Tibial artery (tissue), 4 donors: ENCODE measurements around the gene PLXNA1.

Experiments used
- DNase-seq, 2 donors: peaks; one replicate each; pipeline ENCODE4 v3.0.0-alpha.2; 2019
- H3K27ac ChIP-seq, 2 donors: fragments of 200-600 bp; sonication (generic) in 1 of 2; 1 replicate in 1 of 2; 2 replicates in 1 of 2; pipeline ENCODE4 v1.5.1; 2018 to 2019; ENCODE audit warnings: mild to moderate bottlenecking in 1 of 2
- H3K27me3 ChIP-seq, 2 donors: fragments of 200-600 bp; sonication (generic) in 1 of 2; one replicate each; pipeline versions ENCODE4 v1.5.1 to v1.6.0; 2016 to 2019
- H3K36me3 ChIP-seq, 3 donors: fragments of 200-600 bp; sonication (generic) in 2 of 3; one replicate each; pipeline ENCODE4 v1.5.1; 2016 to 2019; ENCODE audit warnings: mild to moderate bottlenecking in 2 of 3
- H3K4me1 ChIP-seq, 4 donors: fragments of 200-600 bp; sonication (generic) in 2 of 4; 1 replicate in 3 of 4; 2 replicates in 1 of 4; pipeline ENCODE4 v1.5.1; 2016 to 2019
- H3K4me3 ChIP-seq, 2 donors: fragments of 200-600 bp; sonication (generic) in 1 of 2; 1 replicate in 1 of 2; 2 replicates in 1 of 2; pipeline ENCODE4 v1.5.1; 2018 to 2019; ENCODE audit warnings: mild to moderate bottlenecking in 2 of 2
- H3K9me3 ChIP-seq, 3 donors: fragments of 200-600 bp; sonication (generic) in 1 of 3; one replicate each; pipeline ENCODE4 v1.5.1; 2016 to 2019
- CTCF ChIP-seq, 2 experiments: fragments of 200-600 bp in 1 of 2; fragments of 450-650 bp in 1 of 2; IDR thresholded peaks; one replicate each; pipeline ENCODE4 v1.5.1; 2017 to 2019; ENCODE audit warnings: antibody characterized with exemption in 2 of 2, mild to moderate bottlenecking in 1 of 2, moderate library complexity in 1 of 2
- intact Hi-C: fragments of 100-400 bp; cut with DNase I; formaldehyde crosslinking; loops from one replicate; pipeline ENCODE4 v1.15.0; 2023; ENCODE audit warnings: low total_unique reads

The PLXNA1 gene

GRCh38 chr3:126997455-126998038 lies 14.6 kb downstream of the PLXNA1 start:
- no peak for DNase-seq
- Histone ChIP-seq H3K36me3 (peaks cover 0 to 3% (median 0%) of the 10 kb centered on the region in 3 donors), H3K27me3 (no peaks in the 10 kb centered on the region), H3K27ac (peak overlapping the region in 1 of 2 donors; percentile 84), H3K4me1 (peaks cover 11 to 99% (median 67%) of the 10 kb centered on the region in 4 donors), H3K4me3 (no peak overlapping the region), H3K9me3 (no peaks in the 10 kb centered on the region)
- intact Hi-C loops = no loop called here
- no peak for TF ChIP-seq CTCF (IDR thresholded peaks at IDR 0.05)

GRCh38 chr3:126998320-126998719 lies 15.4 kb downstream of the PLXNA1 start:
- Histone ChIP-seq H3K27ac (peak overlapping the region; percentile 73 to 84), H3K9me3 (no peaks in the 10 kb centered on the region)

GRCh38 chr3:126998728-126999127 lies 15.8 kb downstream of the PLXNA1 start:
- no peaks in the 10 kb centered on the region for H3K9me3 ChIP-seq
- intact Hi-C loops = no loop called here
- H3K36me3 ChIP-seq = no peaks in the 10 kb centered on the region
- H3K4me3 ChIP-seq = no peak overlapping the region
- DNase-seq = no peak
- TF ChIP-seq CTCF (IDR thresholded peaks at IDR 0.05) = no peak
- H3K27me3 ChIP-seq = no peaks in the 10 kb centered on the region
- peaks cover 11 to 97% (median 69%) of the 10 kb centered on the region in 4 donors for H3K4me1 ChIP-seq
- H3K27ac ChIP-seq = peak overlapping the region; percentile 73 to 84

More at GRCh38 chr3:126998320-126998719, 15.4 kb downstream of the PLXNA1 start:
- no peak for TF ChIP-seq CTCF (IDR thresholded peaks at IDR 0.05)
- H3K4me3 ChIP-seq = no peak overlapping the region
- no peak for DNase-seq
- no peaks in the 10 kb centered on the region for H3K36me3 ChIP-seq
- H3K27me3 ChIP-seq = no peaks in the 10 kb centered on the region
- intact Hi-C loops = no loop called here
- H3K4me1 ChIP-seq = peaks cover 11 to 99% (median 71%) of the 10 kb centered on the region in 4 donors

DNA sequence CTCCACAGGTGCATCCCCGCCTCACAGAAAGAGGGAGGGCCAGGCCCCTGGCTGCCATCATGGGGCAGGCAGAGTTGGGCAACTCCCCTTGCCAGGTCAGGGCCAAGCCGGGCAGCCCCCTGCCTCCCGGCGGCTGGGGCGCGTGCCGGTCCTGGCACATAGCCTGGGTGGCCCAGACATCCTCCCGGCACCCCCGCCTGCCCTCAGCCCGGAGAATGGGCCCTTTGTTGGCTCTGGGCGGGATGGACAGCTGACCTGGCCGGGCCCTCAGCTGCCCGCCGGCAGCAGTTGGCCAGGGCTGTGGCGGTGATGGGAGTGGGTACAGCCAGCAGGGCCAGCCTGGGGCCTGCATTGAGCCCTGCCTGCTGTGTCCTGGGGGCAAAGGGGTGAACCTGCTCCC lies 16.5 kb downstream of the PLXNA1 start:
- H3K4me3 ChIP-seq = no peak overlapping the region
- TF ChIP-seq CTCF (IDR thresholded peaks at IDR 0.05) = no peak
- DNase-seq = no peak
- intact Hi-C loops = no loop called here
- H3K27ac ChIP-seq = peak overlapping the region; percentile 73 to 84
- H3K27me3 ChIP-seq = no peaks in the 10 kb centered on the region
- H3K36me3 ChIP-seq = no peaks in the 10 kb centered on the region
- peaks cover 8 to 90% (median 62%) of the 10 kb centered on the region in 4 donors for H3K4me1 ChIP-seq
- no peaks in the 10 kb centered on the region for H3K9me3 ChIP-seq

- H3K4me1 ChIP-seq = peaks cover under 1 to 83% (median 55%) of the 10 kb centered on the region in 4 donors
- H3K9me3 ChIP-seq = no peaks in the 10 kb centered on the region
- no peaks in the 10 kb centered on the region for H3K36me3 ChIP-seq
- no peak overlapping the region for H3K4me3 ChIP-seq
- no peak for TF ChIP-seq CTCF (IDR thresholded peaks at IDR 0.05)
- peak overlapping the region; percentile 73 to 84 for H3K27ac ChIP-seq
- intact Hi-C loops = no loop called here
- no peak for DNase-seq
- H3K27me3 ChIP-seq = no peaks in the 10 kb centered on the region
Measured at GRCh38 chr3:127000119-127000518, 17.2 kb downstream of the PLXNA1 start.
